Tibial nerve (tissue), 3 donors: ENCODE measurements around the gene RPTOR.

Experiments used
- POLR2A ChIP-seq, 2 donors: fragments of 450-650 bp; IDR thresholded peaks; one replicate each; pipeline ENCODE4 v1.6.1; 2017; ENCODE audit warnings: antibody characterized with exemption in 2 of 2, mild to moderate bottlenecking in 2 of 2, moderate library complexity in 2 of 2
- TF ChIP-seq, protein P1 (sequence below), 5 experiments: fragments of 200-600 bp in 3 of 5; fragments of 450-650 bp in 2 of 5; sonication (generic) in 3 of 5; IDR thresholded peaks; one replicate each; pipeline ENCODE4 v1.5.1; 2016 to 2019; ENCODE audit warnings: antibody characterized with exemption in 5 of 5, mild to moderate bottlenecking in 3 of 5, moderate library complexity in 2 of 5

DNA sequence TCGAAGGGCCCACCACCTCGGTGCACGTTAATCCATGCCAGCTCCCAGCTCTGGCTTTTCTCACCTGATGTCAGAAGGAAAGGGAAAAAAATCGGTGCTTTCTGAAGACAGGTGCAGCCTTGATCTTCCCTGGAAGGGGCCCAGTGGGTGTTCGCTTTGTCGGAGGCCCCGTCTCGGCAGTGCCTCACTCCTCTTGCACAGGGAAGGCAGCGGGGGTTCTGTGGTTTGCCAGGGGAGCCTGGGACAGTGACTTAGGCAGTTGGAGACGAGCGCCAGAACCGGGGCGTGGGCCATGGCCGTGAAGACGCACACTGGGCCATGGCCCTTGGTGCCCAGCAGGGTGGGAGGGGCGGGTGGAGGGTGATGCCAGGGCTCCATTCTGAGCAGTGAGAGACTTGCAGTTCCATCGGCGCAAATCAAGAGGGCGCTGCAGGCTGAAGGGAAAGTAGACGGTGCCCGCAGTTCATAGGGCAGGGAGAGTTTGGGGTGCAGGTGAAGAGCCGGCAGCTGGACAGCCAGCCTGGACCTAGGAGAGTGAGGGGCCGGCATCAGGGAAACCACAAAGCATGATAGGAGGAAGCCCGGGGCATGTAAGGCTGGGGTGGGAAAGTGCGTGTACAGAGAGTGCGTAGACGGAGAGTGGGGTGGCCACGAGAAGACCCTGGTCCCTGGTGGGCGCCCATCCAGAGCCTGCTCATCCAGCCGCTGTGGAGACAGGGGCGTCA, 345.7 kb downstream of the RPTOR start:
- TF ChIP-seq, protein P1, sequence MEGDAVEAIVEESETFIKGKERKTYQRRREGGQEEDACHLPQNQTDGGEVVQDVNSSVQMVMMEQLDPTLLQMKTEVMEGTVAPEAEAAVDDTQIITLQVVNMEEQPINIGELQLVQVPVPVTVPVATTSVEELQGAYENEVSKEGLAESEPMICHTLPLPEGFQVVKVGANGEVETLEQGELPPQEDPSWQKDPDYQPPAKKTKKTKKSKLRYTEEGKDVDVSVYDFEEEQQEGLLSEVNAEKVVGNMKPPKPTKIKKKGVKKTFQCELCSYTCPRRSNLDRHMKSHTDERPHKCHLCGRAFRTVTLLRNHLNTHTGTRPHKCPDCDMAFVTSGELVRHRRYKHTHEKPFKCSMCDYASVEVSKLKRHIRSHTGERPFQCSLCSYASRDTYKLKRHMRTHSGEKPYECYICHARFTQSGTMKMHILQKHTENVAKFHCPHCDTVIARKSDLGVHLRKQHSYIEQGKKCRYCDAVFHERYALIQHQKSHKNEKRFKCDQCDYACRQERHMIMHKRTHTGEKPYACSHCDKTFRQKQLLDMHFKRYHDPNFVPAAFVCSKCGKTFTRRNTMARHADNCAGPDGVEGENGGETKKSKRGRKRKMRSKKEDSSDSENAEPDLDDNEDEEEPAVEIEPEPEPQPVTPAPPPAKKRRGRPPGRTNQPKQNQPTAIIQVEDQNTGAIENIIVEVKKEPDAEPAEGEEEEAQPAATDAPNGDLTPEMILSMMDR (IDR thresholded peaks at IDR 0.05), result no peak
- TF ChIP-seq POLR2A (IDR thresholded peaks at IDR 0.05), result no peak
